Adrenal gland (tissue), 12 donors: Measurements from ENCODE around the gene LGALS3BP. TPM values are rescaled to one million over a fixed set of nuclear protein-coding genes. Genes with fewer than 3 reads are reported as not detected.
A peak's percentile ranks its signal among the peaks of the same experiment; 100 is the strongest.

Experiments used
- DNase-seq, 7 donors: peaks; one replicate each; pipeline ENCODE4 v3.0.0-alpha.2; 2019 to 2020
- H3K27ac ChIP-seq, 5 donors: fragments of 200-600 bp; sonication (generic) in 4 of 5; 1 replicate in 3 of 5; 2 replicates in 2 of 5; pipeline versions ENCODE4 v1.5.1 to v1.8.0; 2016 to 2020; ENCODE audit warnings: mild to moderate bottlenecking in 1 of 5
- H3K27me3 ChIP-seq: fragments of 200-600 bp; 2 replicates; pipeline ENCODE4 v1.8.0; 2021
- H3K36me3 ChIP-seq, 2 donors: fragments of 200-600 bp; replicated peaks in 1 of 2; 1 replicate in 1 of 2; 2 replicates in 1 of 2; pipeline versions ENCODE4 v1.5.1 to v1.8.0; 2018 to 2022
- H3K4me1 ChIP-seq, 2 donors: fragments of 200-600 bp; replicated peaks in 1 of 2; 1 replicate in 1 of 2; 2 replicates in 1 of 2; pipeline versions ENCODE4 v1.5.1 to v1.8.0; 2018 to 2021
- H3K4me3 ChIP-seq, 4 donors: fragments of 200-600 bp; sonication (generic) in 3 of 4; one replicate each; pipeline ENCODE4 v1.5.1; 2016 to 2018
- H3K9me3 ChIP-seq, 3 donors: fragments of 200-600 bp; sonication (generic) in 1 of 3; replicated peaks in 1 of 3; 1 replicate in 2 of 3; 2 replicates in 1 of 3; pipeline versions ENCODE4 v1.5.1 to v1.8.0; 2016 to 2021
- POLR2A ChIP-seq, 2 donors: fragments of 450-650 bp; IDR thresholded peaks; one replicate each; pipeline ENCODE4 v1.6.1; 2017; ENCODE audit warnings: antibody characterized with exemption in 2 of 2, mild to moderate bottlenecking in 2 of 2, moderate library complexity in 1 of 2
- WGBS, 4 donors: extraction: QIAGEN DNeasy Blood & Tissue Kit in 2 of 4; methylation state at CpG; one replicate each; pipeline versions ENCODE4 v1.1.5 to v1.1.7; 2013 to 2017; 5-methylcytosine and 5-hydroxymethylcytosine counted together
- intact Hi-C, 2 donors: fragments of 100-400 bp; cut with DNase I; formaldehyde crosslinking; loops; one replicate each; pipeline versions ENCODE4 v1.14.1 to v1.15.0; 2022 to 2023
- polyA plus RNA-seq, 3 donors: library from polyadenylated mRNA; stranded (reverse); fragments of 200-250 nt in 2 of 3; fragments of 350-450 nt in 1 of 3; fragmentation: Illumina TruSeq in 1 of 3; extraction: RNeasy Lipid Tissue Mini Kit (QIAGEN cat#74804) in 1 of 3; gene quantifications; one replicate each; pipeline ENCODE4 v1.2.3, GENCODE V29; 2013 to 2014
- total RNA-seq, 9 donors: library from RNA; depleted of rRNA in 4 of 9; stranded (reverse); fragments of >200 nt in 4 of 9; fragments of 120-200 nt in 1 of 9; fragmentation: NEBNext Ultra II Directional in 1 of 9; extraction: Animal tissue kit (Norgen Biotek cat#: 25700) in 1 of 9; gene quantifications; one replicate each; pipeline versions ENCODE4 v1.1.0 to v1.2.4, GENCODE V29; 2013 to 2023
- TF ChIP-seq, protein P1 (sequence below), 6 experiments: fragments of 450-650 bp in 4 of 6; fragments of 200-600 bp in 2 of 6; sonication (generic) in 1 of 6; IDR thresholded peaks; 1 replicate in 5 of 6; 2 replicates in 1 of 6; pipeline versions ENCODE4 v1.5.1 to v1.8.0; 2016 to 2021; ENCODE audit warnings: antibody characterized with exemption in 6 of 6, mild to moderate bottlenecking in 2 of 6, moderate library complexity in 1 of 6
- donor health status: healthy with polysubstance abuse.
- donor health status: Bipolar disorder and iron deficiency.
- donor health status: DM: yes; HTN: yes; CAD: no.
- donor health status: DM: no; HTN: no; CAD: no.
- donor health status: DM: no; HTN: no; CAD: no.
- donor health status: DM: yes; HTN: yes; CAD: no.

LGALS3BP gene
- total and polyA plus RNA-seq, 12 donors: 144 to 1,588 (median 726) TPM

DNA sequence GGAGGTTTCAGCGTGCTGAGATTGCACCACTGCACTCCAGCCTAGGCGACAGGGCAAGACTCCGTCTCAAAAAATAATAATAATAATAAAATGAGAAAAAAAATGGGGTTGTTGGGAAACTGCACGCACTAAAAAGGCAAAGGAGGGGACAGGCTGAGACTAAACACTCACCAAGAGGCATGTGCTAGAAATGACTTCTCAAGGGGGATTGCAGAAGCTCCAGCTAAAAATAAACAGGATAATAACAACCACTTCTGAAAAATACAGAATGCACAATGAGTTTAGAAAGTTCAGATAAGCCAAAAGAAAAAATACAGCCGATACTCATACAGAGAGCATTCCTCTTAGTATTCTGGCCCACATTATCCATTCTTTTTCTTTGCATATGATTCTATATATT lies 39.5 kb downstream of the LGALS3BP start:
- H3K27ac ChIP-seq: no peak overlapping the region

GRCh38 chr17:78939615-78940014 lies 40.1 kb downstream of the LGALS3BP start:
- DNase-seq: no peak
- WGBS, 4 donors: 65 to 84% (median 75%) methylated on average over 6 of the region's 6 CpGs
- H3K27ac ChIP-seq: no peak overlapping the region
- no peaks in the 10 kb centered on the region for H3K36me3 ChIP-seq
- H3K27me3 ChIP-seq: no peaks in the 10 kb centered on the region
- intact Hi-C loops: no loop called here
- no peaks in the 10 kb centered on the region for H3K9me3 ChIP-seq
- H3K4me1 ChIP-seq: peaks cover 1 to 12% of the 10 kb centered on the region in 2 donors
- H3K4me3 ChIP-seq: no peak overlapping the region
- TF ChIP-seq, protein P1, sequence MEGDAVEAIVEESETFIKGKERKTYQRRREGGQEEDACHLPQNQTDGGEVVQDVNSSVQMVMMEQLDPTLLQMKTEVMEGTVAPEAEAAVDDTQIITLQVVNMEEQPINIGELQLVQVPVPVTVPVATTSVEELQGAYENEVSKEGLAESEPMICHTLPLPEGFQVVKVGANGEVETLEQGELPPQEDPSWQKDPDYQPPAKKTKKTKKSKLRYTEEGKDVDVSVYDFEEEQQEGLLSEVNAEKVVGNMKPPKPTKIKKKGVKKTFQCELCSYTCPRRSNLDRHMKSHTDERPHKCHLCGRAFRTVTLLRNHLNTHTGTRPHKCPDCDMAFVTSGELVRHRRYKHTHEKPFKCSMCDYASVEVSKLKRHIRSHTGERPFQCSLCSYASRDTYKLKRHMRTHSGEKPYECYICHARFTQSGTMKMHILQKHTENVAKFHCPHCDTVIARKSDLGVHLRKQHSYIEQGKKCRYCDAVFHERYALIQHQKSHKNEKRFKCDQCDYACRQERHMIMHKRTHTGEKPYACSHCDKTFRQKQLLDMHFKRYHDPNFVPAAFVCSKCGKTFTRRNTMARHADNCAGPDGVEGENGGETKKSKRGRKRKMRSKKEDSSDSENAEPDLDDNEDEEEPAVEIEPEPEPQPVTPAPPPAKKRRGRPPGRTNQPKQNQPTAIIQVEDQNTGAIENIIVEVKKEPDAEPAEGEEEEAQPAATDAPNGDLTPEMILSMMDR (IDR thresholded peaks at IDR 0.05): no peak
- no peak for TF ChIP-seq POLR2A (IDR thresholded peaks at IDR 0.05)

More for the DNA sequence above, 39.5 kb downstream of the LGALS3BP start:
- intact Hi-C loops: no loop called here
- H3K4me3 ChIP-seq: no peak overlapping the region
- TF ChIP-seq POLR2A (IDR thresholded peaks at IDR 0.05): no peak
- TF ChIP-seq, protein P1 (IDR thresholded peaks at IDR 0.05): no peak
- no peaks in the 10 kb centered on the region for H3K27me3 ChIP-seq
- no peaks in the 10 kb centered on the region for H3K9me3 ChIP-seq
- WGBS, 4 donors: 76 to 91% (median 82%) methylated on average over 5 of the region's 5 CpGs
- no peak for DNase-seq
- H3K36me3 ChIP-seq: no peaks in the 10 kb centered on the region
- H3K4me1 ChIP-seq: peaks cover 0 to 7% of the 10 kb centered on the region in 2 donors

DNA sequence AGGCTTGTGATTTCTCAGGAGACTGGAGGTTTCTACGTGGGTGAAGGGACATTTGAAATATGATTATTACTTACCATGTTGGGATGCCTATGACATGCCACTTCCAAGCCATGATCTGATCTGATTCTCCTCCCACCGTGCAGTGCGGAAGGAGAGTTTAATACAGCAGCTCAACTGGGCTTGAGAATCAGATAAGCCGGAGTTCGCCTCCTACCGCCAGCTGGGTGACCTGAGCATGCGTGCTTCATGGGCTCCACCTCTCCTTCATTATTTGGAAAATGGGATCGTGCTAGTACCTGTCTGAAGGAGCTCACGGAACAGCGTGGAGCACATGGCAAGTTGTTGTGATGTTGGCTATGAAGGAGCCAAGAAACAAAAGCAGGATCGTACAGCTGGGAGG lies 42.2 kb downstream of the LGALS3BP start:
- TF ChIP-seq, protein P1 (IDR thresholded peaks at IDR 0.05): no peak
- no peak for TF ChIP-seq POLR2A (IDR thresholded peaks at IDR 0.05)
- intact Hi-C loops: no loop called here

DNA sequence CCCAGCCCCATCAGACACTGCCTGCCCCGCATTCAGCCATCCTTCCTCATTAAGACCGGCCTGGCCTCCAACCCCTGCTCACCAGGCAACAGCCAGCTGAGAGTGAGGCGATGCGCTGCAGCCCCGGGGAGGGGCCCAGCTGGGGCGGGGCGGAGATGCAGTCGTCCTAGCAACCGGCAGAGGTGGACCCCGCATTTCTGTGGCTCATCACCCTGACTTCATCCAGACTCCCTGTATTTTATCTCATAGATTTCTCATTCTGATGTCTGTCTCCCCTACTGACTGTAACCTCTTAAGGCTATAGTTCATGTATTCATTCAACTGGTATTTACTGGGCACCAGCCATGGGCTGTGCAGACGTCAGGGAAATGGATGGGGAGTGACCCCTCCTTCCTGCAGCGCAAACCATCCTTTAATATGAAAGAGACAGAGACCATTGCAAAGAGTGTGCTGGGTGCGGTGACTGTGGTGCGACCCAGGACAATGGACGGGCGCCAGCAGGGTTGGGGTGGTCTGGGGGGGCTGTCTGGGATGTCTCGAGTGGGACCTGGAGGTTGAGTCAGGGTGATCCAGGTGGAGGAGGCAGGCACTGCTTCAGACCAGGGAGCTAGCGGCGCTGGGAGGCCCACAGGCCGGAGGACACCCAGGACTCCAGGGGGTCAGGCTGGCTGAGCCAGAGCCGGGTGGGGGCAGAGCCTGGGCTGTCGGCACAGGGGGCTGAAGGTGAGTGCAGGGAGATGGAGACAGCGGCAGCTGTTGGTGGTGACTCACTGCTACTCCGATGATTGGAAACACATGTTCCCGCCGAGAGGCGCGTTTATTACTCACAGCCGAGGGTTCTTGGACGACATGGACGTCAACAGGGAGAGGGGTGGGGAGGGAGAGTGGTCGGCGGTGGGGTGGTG lies 44.1 kb downstream of the LGALS3BP start:
- TF ChIP-seq, protein P1 (IDR thresholded peaks at IDR 0.05): no peak
- TF ChIP-seq POLR2A (IDR thresholded peaks at IDR 0.05): no peak
- DNase-seq: peak; percentile 42 to 83 (median 69)
- Histone ChIP-seq H3K9me3 (no peaks in the 10 kb centered on the region), H3K4me1 (peaks cover 15 to 28% of the 10 kb centered on the region in 2 donors), H3K27ac (peak overlapping the region in 2 of 5 donors; percentile 91), H3K27me3 (no peaks in the 10 kb centered on the region), H3K36me3 (no peaks in the 10 kb centered on the region), H3K4me3 (no peak overlapping the region)
- intact Hi-C loops: no loop called here
- WGBS, 4 donors: 65 to 75% (median 70%) methylated on average over 27 to 33 of the region's 33 CpGs

More for the DNA sequence above, 42.2 kb downstream of the LGALS3BP start:
- Histone ChIP-seq H3K4me1 (peaks cover 15 to 28% of the 10 kb centered on the region in 2 donors), H3K27me3 (no peaks in the 10 kb centered on the region), H3K36me3 (no peaks in the 10 kb centered on the region), H3K4me3 (no peak overlapping the region), H3K27ac (no peak overlapping the region), H3K9me3 (no peaks in the 10 kb centered on the region)
- no peak for DNase-seq
- 86 to 92% (median 87%) methylated on average over 8 to 11 of the region's 11 CpGs for WGBS, 4 donors
